ENCODE results near the gene DDAH2.

DNA sequence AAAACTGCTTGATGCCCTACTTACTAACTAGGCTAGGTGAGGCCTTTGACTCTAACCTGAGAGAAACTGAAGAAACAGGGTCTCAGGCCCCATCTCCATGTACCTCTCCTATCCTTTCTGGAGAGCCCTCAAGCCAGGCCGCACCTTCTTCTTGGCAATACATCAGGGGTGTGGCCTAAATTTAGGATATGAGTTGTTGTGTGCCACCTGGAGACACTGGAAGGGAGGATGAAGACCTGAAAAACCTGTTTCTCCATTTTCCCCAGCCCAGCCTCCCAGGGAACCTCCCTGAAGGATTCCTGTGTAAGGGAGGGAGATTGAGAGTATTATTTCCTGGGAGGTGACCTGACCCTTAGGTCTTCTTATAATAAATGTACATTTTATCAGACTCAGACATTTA is 10.8 kb downstream of the DDAH2 start:
- TF ChIP-seq YY1 (IDR thresholded peaks at IDR 0.05; ENCODE audit: insufficient read depth, insufficient read length) (no peak), SUZ12 (IDR thresholded peaks at IDR 0.05; ENCODE audit: extremely low read depth, insufficient read depth, insufficient read length) (no peak)

All from NT2/D1 (cell line).